HepG2 (cell line): ENCODE measurements around the gene CES2. TPM values are rescaled to one million over a fixed set of nuclear protein-coding genes. Genes with fewer than 3 reads are reported as not detected.

Experiments
- ATF7-NPFF ChIP-seq: sonication (generic); formaldehyde crosslinking; IDR thresholded peaks from 2 replicates; pipeline ENCODE4 v1.8.1; 2023; ENCODE audit warnings: mild to moderate bottlenecking, low read depth, missing genetic modification reagents, moderate library complexity
- FLYWCH1 ChIP-seq: sonication (generic); formaldehyde crosslinking; IDR thresholded peaks from 2 replicates; pipeline ENCODE4 v1.8.1; 2023; ENCODE audit warnings: mild to moderate bottlenecking, missing genetic modification reagents
- NKX3-1 ChIP-seq: sonication (generic); formaldehyde crosslinking; IDR thresholded peaks from 2 replicates; pipeline ENCODE4 v1.5.0; 2020; ENCODE audit warnings: missing genetic modification reagents
- RBM39 ChIP-seq: fragments of 200-400 bp; formaldehyde crosslinking; IDR thresholded peaks from one replicate; pipeline ENCODE4 v1.6.1; 2018; ENCODE audit warnings: antibody characterized with exemption, mild to moderate bottlenecking, low read depth, low read length; ENCODE audit not compliant: poor library complexity, severe bottlenecking
- SMYD3 ChIP-seq: sonication (generic); formaldehyde crosslinking; IDR thresholded peaks from 2 replicates; pipeline ENCODE4 v1.8.1; 2023; ENCODE audit warnings: mild to moderate bottlenecking, missing genetic modification reagents
- TRIM22 ChIP-seq: fragments of 450-650 bp; IDR thresholded peaks from 2 replicates; pipeline ENCODE4 v1.6.1; 2017
- ZBTB21 ChIP-seq: sonication (generic); formaldehyde crosslinking; IDR thresholded peaks from 2 replicates; pipeline ENCODE4 v1.4.0; 2020; ENCODE audit warnings: missing genetic modification reagents
- ZIK1 ChIP-seq: sonication (generic); formaldehyde crosslinking; IDR thresholded peaks from 2 replicates; pipeline ENCODE4 v1.5.0; 2020; ENCODE audit warnings: mild to moderate bottlenecking, low read depth, missing genetic modification reagents, borderline replicate concordance
- ZNF224 ChIP-seq: sonication (generic); formaldehyde crosslinking; IDR thresholded peaks from 2 replicates; pipeline ENCODE4 v1.5.0; 2020; ENCODE audit warnings: mild to moderate bottlenecking, missing genetic modification reagents
- ZNF503 ChIP-seq: sonication (generic); formaldehyde crosslinking; IDR thresholded peaks from 2 replicates; pipeline ENCODE4 v1.4.0; 2020; ENCODE audit warnings: missing genetic modification reagents
- ZNF557 ChIP-seq: sonication (generic); formaldehyde crosslinking; IDR thresholded peaks from 2 replicates; pipeline ENCODE4 v1.4.0; 2020; ENCODE audit warnings: missing genetic modification reagents
- polyA plus RNA-seq, 8 experiments: library from polyadenylated mRNA; depleted of rRNA in 3 of 8; stranded (reverse) in 7 of 8; unstranded in 1 of 8; fragments of >200 nt; fragmentation: Illumina TruSeq in 4 of 8; extraction: Trizol in 4 of 8; gene quantifications; 2 replicates each; pipeline versions ENCODE4 v1.2.1 to v1.2.3, GENCODE V29; 2011 to 2016; ENCODE audit warnings: low read depth in 4 of 8, missing spikeins in 1 of 8, mixed read lengths in 1 of 8; ENCODE audit not compliant: insufficient read depth in 1 of 8
- total RNA-seq, 5 experiments: library from RNA; depleted of rRNA; stranded (reverse); fragments of >200 nt; fragmentation: Illumina TruSeq; extraction: Trizol; gene quantifications; 2 replicates each; pipeline ENCODE4 v1.2.3, GENCODE V29; 2016; ENCODE audit warnings: low read depth in 1 of 5
- TF ChIP-seq, protein P1 (sequence below): sonication (generic); formaldehyde crosslinking; IDR thresholded peaks from 2 replicates; pipeline ENCODE4 v1.4.0; 2020; ENCODE audit warnings: missing genetic modification reagents, borderline replicate concordance
- TF ChIP-seq, protein P2 (sequence below): IDR thresholded peaks from 2 replicates; pipeline ENCODE4 v1.6.1; 2012; ENCODE audit warnings: low read depth, low read length, improper control_type of control experiment
- TF ChIP-seq, protein P3 (sequence below): sonication (generic); formaldehyde crosslinking; IDR thresholded peaks from 2 replicates; pipeline ENCODE4 v1.9.0; 2021; ENCODE audit warnings: missing genetic modification reagents, borderline replicate concordance

CES2 gene
- total and polyA plus RNA-seq, 2 of the 13 experiments (the other 11 are each of a cell fraction or from before 2014, with no cell fraction given): 50.6 to 63.8 TPM

DNA sequence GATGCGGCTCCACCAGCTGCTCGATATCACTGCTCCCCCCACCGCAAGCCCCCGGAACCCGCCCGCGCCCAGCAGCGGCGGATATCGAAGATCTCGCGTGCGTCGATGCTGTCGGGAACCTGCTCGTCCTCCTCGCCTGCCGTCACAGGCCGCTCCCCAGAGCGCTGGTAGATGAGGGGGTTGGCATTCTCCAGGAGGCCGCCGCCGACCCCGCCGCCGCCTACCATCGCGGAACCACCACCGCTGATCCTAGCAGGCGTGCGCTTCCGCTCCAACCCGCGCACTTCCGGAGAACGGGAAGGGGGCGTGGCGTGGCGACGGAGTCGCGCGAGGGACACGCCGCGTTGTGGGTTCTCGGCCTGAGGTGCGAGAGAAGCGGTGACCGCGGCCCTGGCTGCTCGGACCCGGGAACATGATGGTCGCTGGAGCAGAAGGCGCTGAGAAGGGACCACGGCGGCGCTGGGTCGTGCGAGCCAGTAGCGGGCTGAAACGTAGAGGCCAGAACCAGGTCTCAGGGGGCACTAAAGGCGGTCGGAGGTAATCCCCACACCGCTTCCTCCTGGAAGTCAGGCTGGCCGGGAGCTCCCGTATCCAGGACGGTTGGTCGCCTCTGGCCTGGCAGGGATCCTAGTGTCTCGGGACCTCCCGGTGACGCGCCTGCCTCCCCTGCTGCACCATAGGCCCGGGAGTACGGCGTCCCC, 1.0 kb upstream of the CES2 start, which contains the start of gene CIAO2B (continued):
- TF ChIP-seq FLYWCH1 (CRISPR knock-in tag) (no peak), RBM39 (peak; percentile 86), ZNF557 (no peak), SMYD3 (CRISPR knock-in tag) (no peak; the same call in 1 of the 2 replicates), ZBTB21 (CRISPR knock-in tag) (peak; percentile 37; the same call in 1 of the 2 replicates), ZNF503 (CRISPR knock-in tag) (peak; percentile 83), TRIM22 (no peak), ZNF224 (CRISPR knock-in tag) (peak; percentile 72), ATF7-NPFF (CRISPR knock-in tag) (peak; percentile 95), NKX3-1 (peak; percentile 88; the same call in 1 of the 2 replicates), ZIK1 (CRISPR knock-in tag) (peak; percentile 95)
- TF ChIP-seq, protein P1, sequence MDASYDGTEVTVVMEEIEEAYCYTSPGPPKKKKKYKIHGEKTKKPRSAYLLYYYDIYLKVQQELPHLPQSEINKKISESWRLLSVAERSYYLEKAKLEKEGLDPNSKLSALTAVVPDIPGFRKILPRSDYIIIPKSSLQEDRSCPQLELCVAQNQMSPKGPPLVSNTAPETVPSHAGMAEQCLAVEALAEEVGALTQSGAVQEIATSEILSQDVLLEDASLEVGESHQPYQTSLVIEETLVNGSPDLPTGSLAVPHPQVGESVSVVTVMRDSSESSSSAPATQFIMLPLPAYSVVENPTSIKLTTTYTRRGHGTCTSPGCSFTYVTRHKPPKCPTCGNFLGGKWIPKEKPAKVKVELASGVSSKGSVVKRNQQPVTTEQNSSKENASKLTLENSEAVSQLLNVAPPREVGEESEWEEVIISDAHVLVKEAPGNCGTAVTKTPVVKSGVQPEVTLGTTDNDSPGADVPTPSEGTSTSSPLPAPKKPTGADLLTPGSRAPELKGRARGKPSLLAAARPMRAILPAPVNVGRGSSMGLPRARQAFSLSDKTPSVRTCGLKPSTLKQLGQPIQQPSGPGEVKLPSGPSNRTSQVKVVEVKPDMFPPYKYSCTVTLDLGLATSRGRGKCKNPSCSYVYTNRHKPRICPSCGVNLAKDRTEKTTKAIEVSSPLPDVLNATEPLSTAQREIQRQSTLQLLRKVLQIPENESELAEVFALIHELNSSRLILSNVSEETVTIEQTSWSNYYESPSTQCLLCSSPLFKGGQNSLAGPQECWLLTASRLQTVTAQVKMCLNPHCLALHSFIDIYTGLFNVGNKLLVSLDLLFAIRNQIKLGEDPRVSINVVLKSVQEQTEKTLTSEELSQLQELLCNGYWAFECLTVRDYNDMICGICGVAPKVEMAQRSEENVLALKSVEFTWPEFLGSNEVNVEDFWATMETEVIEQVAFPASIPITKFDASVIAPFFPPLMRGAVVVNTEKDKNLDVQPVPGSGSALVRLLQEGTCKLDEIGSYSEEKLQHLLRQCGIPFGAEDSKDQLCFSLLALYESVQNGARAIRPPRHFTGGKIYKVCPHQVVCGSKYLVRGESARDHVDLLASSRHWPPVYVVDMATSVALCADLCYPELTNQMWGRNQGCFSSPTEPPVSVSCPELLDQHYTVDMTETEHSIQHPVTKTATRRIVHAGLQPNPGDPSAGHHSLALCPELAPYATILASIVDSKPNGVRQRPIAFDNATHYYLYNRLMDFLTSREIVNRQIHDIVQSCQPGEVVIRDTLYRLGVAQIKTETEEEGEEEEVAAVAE (CRISPR knock-in tag): peak; percentile 82; the same call in 1 of the 2 replicates
- TF ChIP-seq, protein P2, sequence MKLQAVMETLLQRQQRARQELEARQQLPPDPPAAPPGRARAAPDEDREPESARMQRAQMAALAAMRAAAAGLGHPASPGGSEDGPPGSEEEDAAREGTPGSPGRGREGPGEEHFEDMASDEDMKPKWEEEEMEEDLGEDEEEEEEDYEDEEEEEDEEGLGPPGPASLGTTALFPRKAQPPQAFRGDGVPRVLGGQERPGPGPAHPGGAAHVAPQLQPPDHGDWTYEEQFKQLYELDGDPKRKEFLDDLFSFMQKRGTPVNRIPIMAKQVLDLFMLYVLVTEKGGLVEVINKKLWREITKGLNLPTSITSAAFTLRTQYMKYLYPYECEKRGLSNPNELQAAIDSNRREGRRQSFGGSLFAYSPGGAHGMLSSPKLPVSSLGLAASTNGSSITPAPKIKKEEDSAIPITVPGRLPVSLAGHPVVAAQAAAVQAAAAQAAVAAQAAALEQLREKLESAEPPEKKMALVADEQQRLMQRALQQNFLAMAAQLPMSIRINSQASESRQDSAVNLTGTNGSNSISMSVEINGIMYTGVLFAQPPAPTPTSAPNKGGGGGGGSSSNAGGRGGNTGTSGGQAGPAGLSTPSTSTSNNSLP: peak; percentile 54; the same call in 1 of the 2 replicates
- TF ChIP-seq, protein P3, sequence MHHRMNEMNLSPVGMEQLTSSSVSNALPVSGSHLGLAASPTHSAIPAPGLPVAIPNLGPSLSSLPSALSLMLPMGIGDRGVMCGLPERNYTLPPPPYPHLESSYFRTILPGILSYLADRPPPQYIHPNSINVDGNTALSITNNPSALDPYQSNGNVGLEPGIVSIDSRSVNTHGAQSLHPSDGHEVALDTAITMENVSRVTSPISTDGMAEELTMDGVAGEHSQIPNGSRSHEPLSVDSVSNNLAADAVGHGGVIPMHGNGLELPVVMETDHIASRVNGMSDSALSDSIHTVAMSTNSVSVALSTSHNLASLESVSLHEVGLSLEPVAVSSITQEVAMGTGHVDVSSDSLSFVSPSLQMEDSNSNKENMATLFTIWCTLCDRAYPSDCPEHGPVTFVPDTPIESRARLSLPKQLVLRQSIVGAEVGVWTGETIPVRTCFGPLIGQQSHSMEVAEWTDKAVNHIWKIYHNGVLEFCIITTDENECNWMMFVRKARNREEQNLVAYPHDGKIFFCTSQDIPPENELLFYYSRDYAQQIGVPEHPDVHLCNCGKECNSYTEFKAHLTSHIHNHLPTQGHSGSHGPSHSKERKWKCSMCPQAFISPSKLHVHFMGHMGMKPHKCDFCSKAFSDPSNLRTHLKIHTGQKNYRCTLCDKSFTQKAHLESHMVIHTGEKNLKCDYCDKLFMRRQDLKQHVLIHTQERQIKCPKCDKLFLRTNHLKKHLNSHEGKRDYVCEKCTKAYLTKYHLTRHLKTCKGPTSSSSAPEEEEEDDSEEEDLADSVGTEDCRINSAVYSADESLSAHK (CRISPR knock-in tag): no peak
